Measurements from ENCODE around the gene SLCO2A1. TPM values are rescaled to one million over a fixed set of nuclear protein-coding genes. Genes with fewer than 3 reads are reported as not detected.
A peak's percentile ranks its signal among the peaks of the same experiment; 100 is the strongest.

SLCO2A1 gene
- total RNA-seq, 1 donor from 2014 or later = 0.07 TPM

DNA sequence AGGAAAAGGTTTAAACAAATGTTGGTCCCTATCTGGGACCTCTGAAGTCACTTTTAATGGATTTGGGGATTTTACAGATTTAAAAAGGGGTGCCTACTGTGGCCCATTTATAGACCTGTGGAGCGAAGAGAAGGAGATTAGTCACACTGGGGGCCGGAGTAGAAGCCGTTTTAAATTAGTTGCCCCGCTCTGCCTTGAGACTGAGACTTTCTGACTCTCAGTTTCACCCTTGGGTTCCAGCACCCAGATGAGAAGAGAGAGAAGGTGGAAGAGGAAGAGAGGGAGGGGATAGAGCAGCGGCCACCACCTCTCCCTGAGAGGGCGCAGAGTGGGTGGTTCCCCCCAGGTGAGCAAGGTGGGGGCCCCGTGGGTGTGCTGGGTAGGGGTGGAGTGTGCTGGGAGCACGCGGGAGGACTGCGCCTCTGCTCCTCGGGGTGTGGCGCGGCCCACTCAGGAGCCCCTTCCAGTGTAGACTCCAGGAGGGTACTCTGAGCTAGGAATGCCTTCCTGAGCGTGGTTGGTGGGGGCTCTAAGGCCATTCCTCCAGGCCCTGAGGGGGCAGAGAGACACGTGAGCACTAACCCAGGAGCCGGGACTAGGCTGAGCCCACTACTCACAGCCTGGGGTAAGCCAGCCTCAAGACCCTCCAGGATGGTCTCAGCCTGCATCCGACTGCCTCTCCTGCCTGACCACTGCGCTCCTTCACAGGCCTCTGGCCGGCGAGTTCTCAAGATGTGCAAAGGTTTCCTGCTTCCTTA is 101.4 kb downstream of the SLCO2A1 start:
- H3K79me2 ChIP-seq (ENCODE audit: low read depth) = no peaks in the 10 kb centered on the region
- Mint-ChIP-seq H3K27ac (peak overlapping the region; percentile 23), H3K36me3 (no peaks in the 10 kb centered on the region), H3K27me3 (ENCODE audit: insufficient read depth, low read depth) (peaks cover 25% of the 10 kb centered on the region), H3K4me3 (peak overlapping the region; percentile 81), H3K4me1 (peaks cover 5% of the 10 kb centered on the region), H3K9me3 (no peaks in the 10 kb centered on the region)
- H3K4me1 ChIP-seq = no peaks in the 10 kb centered on the region
- H3K27ac ChIP-seq = no peak overlapping the region
- peaks cover 31% of the 10 kb centered on the region for H3K27me3 ChIP-seq
- peak overlapping the region; percentile 64 for H2AFZ ChIP-seq (replicated peaks)
- DNase-seq (ENCODE audit: low spot score) = no peak
- H3K4me2 ChIP-seq = peak overlapping the region; percentile 76
- no peaks in the 10 kb centered on the region for H3K9me3 ChIP-seq (ENCODE audit: low read depth)
- no peaks in the 10 kb centered on the region for H4K20me1 ChIP-seq (ENCODE audit: low read depth)
- H3K9ac ChIP-seq = no peak overlapping the region
- peak overlapping the region; percentile 61 for H3K4me3 ChIP-seq
- H3K36me3 ChIP-seq = no peaks in the 10 kb centered on the region
- TF ChIP-seq EZH2 (IDR thresholded peaks at IDR 0.05) (no peak), CTCF (IDR thresholded peaks at IDR 0.05) (no peak), EZH2phosphoT487 (IDR thresholded peaks at IDR 0.05) (no peak)
- H3F3A ChIP-seq (ENCODE audit: low read depth) = peaks cover 6% of the 10 kb centered on the region

DNA sequence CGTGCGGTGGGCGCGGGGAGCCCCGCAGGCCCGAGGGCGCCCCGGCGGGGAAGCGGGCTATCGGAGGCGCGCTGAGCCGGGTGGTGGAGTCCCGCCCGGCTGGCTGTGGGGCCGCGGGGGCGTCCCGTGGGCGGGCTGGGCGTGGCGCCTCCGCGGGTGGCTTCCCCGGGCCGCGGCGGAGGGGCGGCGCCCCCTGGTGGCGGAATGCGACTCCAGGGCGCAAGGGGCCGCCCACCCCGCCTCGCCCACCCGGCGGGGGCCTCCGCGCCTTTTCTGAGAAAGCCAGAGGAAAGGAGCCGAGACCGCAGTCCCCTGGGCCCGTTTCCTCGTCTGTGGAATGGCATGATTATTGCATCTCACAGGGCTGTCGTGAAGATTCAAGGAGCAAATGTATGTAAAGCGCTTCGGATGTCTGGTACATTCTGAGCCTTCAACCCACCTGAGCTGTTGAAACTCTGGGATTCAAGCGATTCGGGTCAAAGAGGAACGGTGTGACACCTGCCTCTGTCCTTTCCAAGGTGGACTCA is 102.1 kb downstream of the SLCO2A1 start:
- Histone ChIP-seq H3K4me2 (peak overlapping the region; percentile 76), H3K9ac (no peak overlapping the region)

GRCh38 chr3:133926736-133927539 is 102.8 kb downstream of the SLCO2A1 start:
- peak overlapping the region; percentile 76 for H3K4me2 ChIP-seq
- DNase-seq (ENCODE audit: low spot score) = peak; percentile 54
- H3K9me3 ChIP-seq (ENCODE audit: low read depth) = no peaks in the 10 kb centered on the region
- H3K9ac ChIP-seq = no peak overlapping the region
- H3F3A ChIP-seq (ENCODE audit: low read depth) = peaks cover 6% of the 10 kb centered on the region
- no peaks in the 10 kb centered on the region for H3K9me3 Mint-ChIP-seq
- H3K27me3 Mint-ChIP-seq (ENCODE audit: insufficient read depth, low read depth) = peaks cover 25% of the 10 kb centered on the region
- no peaks in the 10 kb centered on the region for H3K4me1 ChIP-seq
- no peak overlapping the region for H3K27ac ChIP-seq
- H3K4me3 Mint-ChIP-seq = peak overlapping the region; percentile 80
- H4K20me1 ChIP-seq (ENCODE audit: low read depth) = no peaks in the 10 kb centered on the region
- peak overlapping the region; percentile 99 for H2AFZ ChIP-seq (replicated peaks)
- H3K36me3 Mint-ChIP-seq = no peaks in the 10 kb centered on the region
- no peaks in the 10 kb centered on the region for H3K36me3 ChIP-seq
- peaks cover 31% of the 10 kb centered on the region for H3K27me3 ChIP-seq
- peaks cover 5% of the 10 kb centered on the region for H3K4me1 Mint-ChIP-seq
- H3K79me2 ChIP-seq (ENCODE audit: low read depth) = no peaks in the 10 kb centered on the region
- no peak overlapping the region for H3K27ac Mint-ChIP-seq
- H3K4me3 ChIP-seq = peak overlapping the region; percentile 61
- TF ChIP-seq EZH2 (IDR thresholded peaks at IDR 0.05) = no peak
- peak; percentile 25 for TF ChIP-seq CTCF (IDR thresholded peaks at IDR 0.05)

More for the DNA sequence above, 102.1 kb downstream of the SLCO2A1 start:
- Mint-ChIP-seq H3K36me3 (no peaks in the 10 kb centered on the region), H3K9me3 (no peaks in the 10 kb centered on the region), H3K4me1 (peaks cover 5% of the 10 kb centered on the region), H3K4me3 (peak overlapping the region; percentile 81), H3K27me3 (ENCODE audit: insufficient read depth, low read depth) (peaks cover 25% of the 10 kb centered on the region), H3K27ac (no peak overlapping the region)
- Histone ChIP-seq H3K4me3 (peak overlapping the region; percentile 61), H3K4me1 (no peaks in the 10 kb centered on the region), H2AFZ (replicated peaks) (peak overlapping the region; percentile 99), H3F3A (ENCODE audit: low read depth) (peaks cover 6% of the 10 kb centered on the region), H4K20me1 (ENCODE audit: low read depth) (no peaks in the 10 kb centered on the region), H3K9me3 (ENCODE audit: low read depth) (no peaks in the 10 kb centered on the region), H3K27me3 (peaks cover 31% of the 10 kb centered on the region), H3K36me3 (no peaks in the 10 kb centered on the region), H3K79me2 (ENCODE audit: low read depth) (no peaks in the 10 kb centered on the region), H3K27ac (no peak overlapping the region)
- TF ChIP-seq CTCF (IDR thresholded peaks at IDR 0.05) (peak; percentile 67), EZH2phosphoT487 (IDR thresholded peaks at IDR 0.05) (no peak), EZH2 (IDR thresholded peaks at IDR 0.05) (no peak)
- peak; percentile 82 for DNase-seq (ENCODE audit: low spot score)

All from neural progenitor cell (in vitro differentiated cells).